Suprapubic skin (tissue), 3 donors: ENCODE measurements around the gene NCKAP5.

ENCODE experiments used
- POLR2A ChIP-seq, 2 donors: fragments of 450-650 bp; IDR thresholded peaks; one replicate each; pipeline ENCODE4 v1.6.1; 2017; ENCODE audit warnings: antibody characterized with exemption in 2 of 2, mild to moderate bottlenecking in 2 of 2, moderate library complexity in 2 of 2
- TF ChIP-seq, protein P1 (sequence below), 2 donors: fragments of 200-600 bp in 1 of 2; fragments of 450-650 bp in 1 of 2; sonication (generic) in 1 of 2; IDR thresholded peaks; one replicate each; pipeline ENCODE4 v1.5.1; 2016 to 2019; ENCODE audit warnings: antibody characterized with exemption in 2 of 2, mild to moderate bottlenecking in 1 of 2, moderate library complexity in 1 of 2

DNA sequence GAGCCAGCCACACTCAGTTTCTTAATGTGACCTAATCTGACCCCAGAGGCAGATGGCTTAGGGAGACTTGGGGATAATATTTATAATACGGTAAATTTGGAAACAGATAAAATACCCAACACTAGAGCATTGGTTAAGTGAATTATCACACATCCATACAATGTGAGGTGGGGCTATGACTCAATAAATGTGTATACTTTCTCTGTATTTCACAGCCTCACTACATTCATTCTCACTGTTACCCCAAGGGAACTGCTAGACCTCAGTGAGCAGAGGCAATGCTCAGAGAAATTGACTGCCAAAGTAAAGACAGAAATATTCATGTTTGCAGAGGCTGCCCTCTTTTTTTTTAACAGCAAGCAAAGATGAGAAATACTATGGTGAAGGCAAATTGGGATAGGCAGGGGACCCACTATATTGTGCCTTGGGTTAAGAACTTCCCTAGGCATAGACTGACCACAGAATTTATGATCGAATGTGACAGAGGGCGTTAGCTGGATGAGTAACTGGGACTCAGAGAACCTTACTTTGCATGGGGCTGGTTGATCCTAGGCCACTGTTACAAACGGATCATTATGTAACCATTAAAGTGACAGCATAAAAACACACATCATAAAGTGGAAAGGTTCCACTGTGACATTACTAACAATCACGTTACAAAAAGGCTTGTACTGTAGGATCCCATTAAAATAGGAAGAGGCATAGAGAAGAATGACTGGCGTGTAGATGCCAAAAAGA, 652.3 kb downstream of the NCKAP5 start:
- no peak for TF ChIP-seq POLR2A (IDR thresholded peaks at IDR 0.05)
- TF ChIP-seq, protein P1, sequence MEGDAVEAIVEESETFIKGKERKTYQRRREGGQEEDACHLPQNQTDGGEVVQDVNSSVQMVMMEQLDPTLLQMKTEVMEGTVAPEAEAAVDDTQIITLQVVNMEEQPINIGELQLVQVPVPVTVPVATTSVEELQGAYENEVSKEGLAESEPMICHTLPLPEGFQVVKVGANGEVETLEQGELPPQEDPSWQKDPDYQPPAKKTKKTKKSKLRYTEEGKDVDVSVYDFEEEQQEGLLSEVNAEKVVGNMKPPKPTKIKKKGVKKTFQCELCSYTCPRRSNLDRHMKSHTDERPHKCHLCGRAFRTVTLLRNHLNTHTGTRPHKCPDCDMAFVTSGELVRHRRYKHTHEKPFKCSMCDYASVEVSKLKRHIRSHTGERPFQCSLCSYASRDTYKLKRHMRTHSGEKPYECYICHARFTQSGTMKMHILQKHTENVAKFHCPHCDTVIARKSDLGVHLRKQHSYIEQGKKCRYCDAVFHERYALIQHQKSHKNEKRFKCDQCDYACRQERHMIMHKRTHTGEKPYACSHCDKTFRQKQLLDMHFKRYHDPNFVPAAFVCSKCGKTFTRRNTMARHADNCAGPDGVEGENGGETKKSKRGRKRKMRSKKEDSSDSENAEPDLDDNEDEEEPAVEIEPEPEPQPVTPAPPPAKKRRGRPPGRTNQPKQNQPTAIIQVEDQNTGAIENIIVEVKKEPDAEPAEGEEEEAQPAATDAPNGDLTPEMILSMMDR (IDR thresholded peaks at IDR 0.05) = no peak
